ENCODE data around the gene FBXL3.

The FBXL3 gene

GRCh38 chr13:77033717-77034302 is 6.9 kb upstream of the FBXL3 start:
- DNase-seq: no peak
- Histone ChIP-seq H3K4me1 (no peaks in the 10 kb centered on the region), H3K36me3 (no peaks in the 10 kb centered on the region), H3K27me3 (no peaks in the 10 kb centered on the region), H3K4me3 (ENCODE audit: low read depth, low read length) (no peak overlapping the region), H3K9me3 (no peaks in the 10 kb centered on the region)
- no peak for TF ChIP-seq CTCF (IDR thresholded peaks at IDR 0.05; ENCODE audit: low read depth, low read length)

GRCh38 chr13:77031656-77032243 is 4.8 kb upstream of the FBXL3 start:
- H3K9me3 ChIP-seq: no peaks in the 10 kb centered on the region
- no peak overlapping the region for H3K4me3 ChIP-seq (ENCODE audit: low read depth, low read length)
- no peaks in the 10 kb centered on the region for H3K4me1 ChIP-seq
- no peak for TF ChIP-seq CTCF (IDR thresholded peaks at IDR 0.05; ENCODE audit: low read depth, low read length)
- no peak for DNase-seq
- H3K36me3 ChIP-seq: peaks cover 1% of the 10 kb centered on the region; the same call in 1 of the 2 replicates
- no peaks in the 10 kb centered on the region for H3K27me3 ChIP-seq

DNA sequence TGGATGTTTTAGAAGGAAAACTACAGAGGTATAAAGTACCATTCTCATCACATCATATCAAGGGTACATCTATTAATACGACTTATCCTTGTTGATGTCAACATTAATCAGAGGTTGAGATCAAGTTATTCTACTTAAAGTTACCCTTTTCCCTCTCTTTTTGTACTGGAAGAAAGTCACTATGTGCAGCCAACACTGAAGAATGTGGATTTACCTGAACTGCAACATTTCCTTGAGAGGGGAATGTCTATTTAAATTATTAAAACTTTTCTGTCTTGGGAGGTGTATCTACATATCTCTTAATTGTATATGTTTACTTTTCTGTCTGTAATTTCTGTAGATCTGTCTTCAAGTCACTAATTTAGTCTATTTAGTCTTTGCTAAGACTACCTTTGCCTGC is 2.5 kb upstream of the FBXL3 start:
- TF ChIP-seq CTCF (IDR thresholded peaks at IDR 0.05; ENCODE audit: low read depth, low read length): no peak

GRCh38 chr13:77028202-77028601 is 1.2 kb upstream of the FBXL3 start:
- no peak for DNase-seq
- 0 out of 2 replicates have a peak, but pooled peaks cover 2% of the 10 kb centered on the region for H3K4me1 ChIP-seq
- peaks cover 8% of the 10 kb centered on the region; the same call in 1 of the 2 replicates for H3K36me3 ChIP-seq
- H3K9me3 ChIP-seq: no peaks in the 10 kb centered on the region
- no peaks in the 10 kb centered on the region for H3K27me3 ChIP-seq
- no peak for TF ChIP-seq CTCF (IDR thresholded peaks at IDR 0.05; ENCODE audit: low read depth, low read length)
- no peak overlapping the region for H3K4me3 ChIP-seq (ENCODE audit: low read depth, low read length)

More for the DNA sequence above, 2.5 kb upstream of the FBXL3 start:
- Histone ChIP-seq H3K9me3 (no peaks in the 10 kb centered on the region), H3K27me3 (no peaks in the 10 kb centered on the region), H3K36me3 (peaks cover 3% of the 10 kb centered on the region; the same call in 1 of the 2 replicates), H3K4me3 (ENCODE audit: low read depth, low read length) (no peak overlapping the region), H3K4me1 (0 out of 2 replicates have a peak, but pooled peaks cover 2% of the 10 kb centered on the region)
- DNase-seq: no peak

GRCh38 chr13:77026255-77026860 is 601 bp downstream of the FBXL3 start:
- H3K36me3 ChIP-seq: peaks cover 12% of the 10 kb centered on the region
- TF ChIP-seq CTCF (IDR thresholded peaks at IDR 0.05; ENCODE audit: low read depth, low read length): no peak
- H3K9me3 ChIP-seq: no peaks in the 10 kb centered on the region
- peak; percentile 83 for DNase-seq
- no peaks in the 10 kb centered on the region for H3K27me3 ChIP-seq
- H3K4me1 ChIP-seq: 0 out of 2 replicates have a peak, but pooled peaks cover 2% of the 10 kb centered on the region
- peak overlapping the region; percentile 88 for H3K4me3 ChIP-seq (ENCODE audit: low read depth, low read length)

GRCh38 chr13:77022341-77022740 is 4.6 kb downstream of the FBXL3 start:
- DNase-seq: no peak
- no peaks in the 10 kb centered on the region for H3K27me3 ChIP-seq
- no peaks in the 10 kb centered on the region for H3K9me3 ChIP-seq
- H3K4me3 ChIP-seq (ENCODE audit: low read depth, low read length): no peak overlapping the region
- TF ChIP-seq CTCF (IDR thresholded peaks at IDR 0.05; ENCODE audit: low read depth, low read length): no peak
- H3K4me1 ChIP-seq: peaks cover 2% of the 10 kb centered on the region; the same call in 1 of the 2 replicates
- peaks cover 24% of the 10 kb centered on the region for H3K36me3 ChIP-seq
